Measurements from ENCODE around the gene PCLO. TPM values are rescaled to one million over a fixed set of nuclear protein-coding genes. Genes with fewer than 3 reads are reported as not detected.
"Not testable (repeated sequence)": the region's sequence is repeated elsewhere in the genome, so short reads cannot be mapped to it uniquely, and the experiment has no call there.

Gene PCLO
- total and polyA plus RNA-seq, 5 donors from 2014 or later = not detected

- no peaks in the 10 kb centered on the region for H3K27me3 ChIP-seq (ENCODE audit: control insufficient read depth, insufficient read depth, low read length)
- no peaks in the 10 kb centered on the region for H3K9me3 ChIP-seq (ENCODE audit: control insufficient read depth in 2 of 2, low read length in 2 of 2)
- no peak overlapping the region for H3K27ac ChIP-seq (ENCODE audit: insufficient read depth, low read length, poor library complexity, severe bottlenecking)
- H3K4me1 ChIP-seq (ENCODE audit: control insufficient read depth, insufficient read depth, low read length, poor library complexity, severe bottlenecking) = no peaks in the 10 kb centered on the region
- Mint-ChIP-seq H3K4me1 (no peaks in the 10 kb centered on the region), H3K9me3 (peaks cover 0 to 9% (median 0%) of the 10 kb centered on the region in 7 donors), H3K36me3 (no peaks in the 10 kb centered on the region), H3K27ac (no peak overlapping the region), H3K4me3 (no peak overlapping the region), H3K27me3 (no peaks in the 10 kb centered on the region)
- ATAC-seq (ENCODE audit: low read depth in 2 of 2) (no peak), DNase-seq (no peak)
- no peak overlapping the region for H3K4me3 ChIP-seq (ENCODE audit: low read depth, low read length)
- no peaks in the 10 kb centered on the region for H3K36me3 ChIP-seq (ENCODE audit: control insufficient read depth, insufficient read depth, low read length)
Observed at GRCh38 chr7:82722946-82723345, 439.7 kb downstream of the PCLO start.

- Mint-ChIP-seq H3K9me3 (peaks cover 0 to 10% (median 1%) of the 10 kb centered on the region in 7 donors), H3K4me3 (no peak overlapping the region), H3K36me3 (no peaks in the 10 kb centered on the region), H3K4me1 (no peaks in the 10 kb centered on the region), H3K27me3 (no peaks in the 10 kb centered on the region), H3K27ac (no peak overlapping the region)
- no peak for ATAC-seq (ENCODE audit: low read depth in 2 of 2)
- Histone ChIP-seq H3K9me3 (ENCODE audit: control insufficient read depth in 2 of 2, low read length in 2 of 2) (no peaks in the 10 kb centered on the region), H3K4me1 (ENCODE audit: control insufficient read depth, insufficient read depth, low read length, poor library complexity, severe bottlenecking) (no peaks in the 10 kb centered on the region), H3K4me3 (ENCODE audit: low read depth, low read length) (no peak overlapping the region), H3K27ac (ENCODE audit: insufficient read depth, low read length, poor library complexity, severe bottlenecking) (no peak overlapping the region), H3K27me3 (ENCODE audit: control insufficient read depth, insufficient read depth, low read length) (no peaks in the 10 kb centered on the region), H3K36me3 (ENCODE audit: control insufficient read depth, insufficient read depth, low read length) (no peaks in the 10 kb centered on the region)
- DNase-seq = no peak
Observed at GRCh38 chr7:82715344-82715743, 447.3 kb downstream of the PCLO start.

GRCh38 chr7:82714883-82715282, 447.8 kb downstream of the PCLO start:
- H3K36me3 Mint-ChIP-seq = no peaks in the 10 kb centered on the region
- H3K9me3 Mint-ChIP-seq = peaks cover 0 to 10% (median 1%) of the 10 kb centered on the region in 7 donors
- H3K4me1 Mint-ChIP-seq = no peaks in the 10 kb centered on the region
- H3K36me3 ChIP-seq (ENCODE audit: control insufficient read depth, insufficient read depth, low read length) = no peaks in the 10 kb centered on the region
- no peaks in the 10 kb centered on the region for H3K27me3 Mint-ChIP-seq
- no peak overlapping the region for H3K27ac Mint-ChIP-seq
- H3K27me3 ChIP-seq (ENCODE audit: control insufficient read depth, insufficient read depth, low read length) = no peaks in the 10 kb centered on the region
- ATAC-seq (ENCODE audit: low read depth in 2 of 2) (no peak), DNase-seq (no peak)
- H3K9me3 ChIP-seq (ENCODE audit: control insufficient read depth in 2 of 2, low read length in 2 of 2) = no peaks in the 10 kb centered on the region
- H3K4me3 Mint-ChIP-seq = no peak overlapping the region
- no peak overlapping the region for H3K4me3 ChIP-seq (ENCODE audit: low read depth, low read length)
- no peak overlapping the region for H3K27ac ChIP-seq (ENCODE audit: insufficient read depth, low read length, poor library complexity, severe bottlenecking)
- H3K4me1 ChIP-seq (ENCODE audit: control insufficient read depth, insufficient read depth, low read length, poor library complexity, severe bottlenecking) = no peaks in the 10 kb centered on the region

GRCh38 chr7:82713506-82713905, 449.2 kb downstream of the PCLO start:
- Mint-ChIP-seq H3K9me3 (peaks cover 0 to 10% (median 3%) of the 10 kb centered on the region in 7 donors), H3K27me3 (no peaks in the 10 kb centered on the region), H3K36me3 (no peaks in the 10 kb centered on the region), H3K4me3 (no peak overlapping the region), H3K27ac (no peak overlapping the region), H3K4me1 (no peaks in the 10 kb centered on the region)
- H3K36me3 ChIP-seq (ENCODE audit: control insufficient read depth, insufficient read depth, low read length) = no peaks in the 10 kb centered on the region
- no peaks in the 10 kb centered on the region for H3K9me3 ChIP-seq (ENCODE audit: control insufficient read depth in 2 of 2, low read length in 2 of 2)
- no peak overlapping the region for H3K27ac ChIP-seq (ENCODE audit: insufficient read depth, low read length, poor library complexity, severe bottlenecking)
- H3K4me3 ChIP-seq (ENCODE audit: low read depth, low read length) = no peak overlapping the region
- no peaks in the 10 kb centered on the region for H3K4me1 ChIP-seq (ENCODE audit: control insufficient read depth, insufficient read depth, low read length, poor library complexity, severe bottlenecking)
- ATAC-seq (ENCODE audit: low read depth in 2 of 2) = no peak
- DNase-seq = no peak
- H3K27me3 ChIP-seq (ENCODE audit: control insufficient read depth, insufficient read depth, low read length) = no peaks in the 10 kb centered on the region

GRCh38 chr7:82706344-82706743, 456.3 kb downstream of the PCLO start:
- not testable (repeated sequence) for ATAC-seq (ENCODE audit: low read depth in 2 of 2); H3K27me3 ChIP-seq (ENCODE audit: control insufficient read depth, insufficient read depth, low read length); H3K27me3 Mint-ChIP-seq; H3K4me1 ChIP-seq (ENCODE audit: control insufficient read depth, insufficient read depth, low read length, poor library complexity, severe bottlenecking); H3K36me3 Mint-ChIP-seq; H3K27ac Mint-ChIP-seq; H3K27ac ChIP-seq (ENCODE audit: insufficient read depth, low read length, poor library complexity, severe bottlenecking); DNase-seq; H3K4me3 Mint-ChIP-seq; H3K36me3 ChIP-seq (ENCODE audit: control insufficient read depth, insufficient read depth, low read length); H3K9me3 ChIP-seq (ENCODE audit: control insufficient read depth in 2 of 2, low read length in 2 of 2); H3K4me1 Mint-ChIP-seq; H3K9me3 Mint-ChIP-seq; H3K4me3 ChIP-seq (ENCODE audit: low read depth, low read length)

GRCh38 chr7:82705517-82706260, 457.0 kb downstream of the PCLO start:
- H3K36me3 ChIP-seq (ENCODE audit: control insufficient read depth, insufficient read depth, low read length) = no peaks in the 10 kb centered on the region
- H3K27me3 ChIP-seq (ENCODE audit: control insufficient read depth, insufficient read depth, low read length) = no peaks in the 10 kb centered on the region
- no peaks in the 10 kb centered on the region for H3K4me1 ChIP-seq (ENCODE audit: control insufficient read depth, insufficient read depth, low read length, poor library complexity, severe bottlenecking)
- H3K27ac ChIP-seq (ENCODE audit: insufficient read depth, low read length, poor library complexity, severe bottlenecking) = no peak overlapping the region
- H3K4me3 ChIP-seq (ENCODE audit: low read depth, low read length) = no peak overlapping the region
- ATAC-seq (ENCODE audit: low read depth in 2 of 2) (no peak), DNase-seq (no peak)
- no peaks in the 10 kb centered on the region for H3K4me1 Mint-ChIP-seq
- no peaks in the 10 kb centered on the region for H3K9me3 ChIP-seq (ENCODE audit: control insufficient read depth in 2 of 2, low read length in 2 of 2)
- no peaks in the 10 kb centered on the region for H3K36me3 Mint-ChIP-seq
- no peak overlapping the region for H3K4me3 Mint-ChIP-seq
- peaks cover 0 to 8% (median 2%) of the 10 kb centered on the region in 7 donors for H3K9me3 Mint-ChIP-seq
- no peaks in the 10 kb centered on the region for H3K27me3 Mint-ChIP-seq
- no peak overlapping the region for H3K27ac Mint-ChIP-seq

- no peaks in the 10 kb centered on the region for H3K4me1 ChIP-seq (ENCODE audit: control insufficient read depth, insufficient read depth, low read length, poor library complexity, severe bottlenecking)
- ATAC-seq (ENCODE audit: low read depth in 2 of 2) = no peak
- no peak overlapping the region for H3K27ac Mint-ChIP-seq
Observed at GRCh38 chr7:82704121-82704520, 458.6 kb downstream of the PCLO start.

More at GRCh38 chr7:82704121-82704520, 458.6 kb downstream of the PCLO start:
- Histone ChIP-seq H3K27me3 (ENCODE audit: control insufficient read depth, insufficient read depth, low read length) (no peaks in the 10 kb centered on the region), H3K9me3 (ENCODE audit: control insufficient read depth in 2 of 2, low read length in 2 of 2) (no peaks in the 10 kb centered on the region), H3K36me3 (ENCODE audit: control insufficient read depth, insufficient read depth, low read length) (no peaks in the 10 kb centered on the region), H3K4me3 (ENCODE audit: low read depth, low read length) (no peak overlapping the region), H3K27ac (ENCODE audit: insufficient read depth, low read length, poor library complexity, severe bottlenecking) (no peak overlapping the region)
- H3K27me3 Mint-ChIP-seq = no peaks in the 10 kb centered on the region
- DNase-seq = no peak
- H3K4me3 Mint-ChIP-seq = no peak overlapping the region
- H3K4me1 Mint-ChIP-seq = no peaks in the 10 kb centered on the region
- peaks cover 0 to 7% (median 0%) of the 10 kb centered on the region in 7 donors for H3K9me3 Mint-ChIP-seq
- H3K36me3 Mint-ChIP-seq = no peaks in the 10 kb centered on the region
